Spleen (tissue), 11 donors: ENCODE data around the gene ATP10D. TPM values are rescaled to one million over a fixed set of nuclear protein-coding genes. Genes with fewer than 3 reads are reported as not detected.

Source experiments
- DNase-seq: peaks from one replicate; pipeline ENCODE4 v3.0.0-alpha.2; 2020
- H3K27ac ChIP-seq, 8 donors: fragments of 200-600 bp; sonication (generic) in 7 of 8; 1 replicate in 4 of 8; 2 replicates in 4 of 8; pipeline versions ENCODE4 v1.5.0 to v1.8.0; 2016 to 2021; ENCODE audit warnings: inconsistent platforms in 4 of 8, mild to moderate bottlenecking in 4 of 8, moderate library complexity in 1 of 8
- H3K27me3 ChIP-seq, 7 donors: fragments of 200-600 bp; sonication (generic) in 6 of 7; replicated peaks in 1 of 7; 1 replicate in 4 of 7; 2 replicates in 3 of 7; pipeline versions ENCODE4 v1.5.0 to v1.8.0; 2016 to 2021; ENCODE audit warnings: inconsistent platforms in 3 of 7, mild to moderate bottlenecking in 1 of 7
- H3K36me3 ChIP-seq, 6 donors: fragments of 200-600 bp; sonication (generic) in 5 of 6; 1 replicate in 4 of 6; 2 replicates in 2 of 6; pipeline versions ENCODE4 v1.5.0 to v1.8.0; 2016 to 2021; ENCODE audit warnings: inconsistent platforms in 2 of 6
- H3K4me1 ChIP-seq, 6 donors: fragments of 200-600 bp; sonication (generic) in 5 of 6; 1 replicate in 3 of 6; 2 replicates in 3 of 6; pipeline versions ENCODE4 v1.5.0 to v1.8.0; 2016 to 2021; ENCODE audit warnings: inconsistent platforms in 3 of 6
- H3K4me3 ChIP-seq, 8 donors: fragments of 200-600 bp; sonication (generic) in 7 of 8; 1 replicate in 4 of 8; 2 replicates in 4 of 8; pipeline versions ENCODE4 v1.5.0 to v1.8.0; 2016 to 2021; ENCODE audit warnings: inconsistent platforms in 4 of 8, mild to moderate bottlenecking in 4 of 8, moderate library complexity in 2 of 8
- H3K9me3 ChIP-seq, 8 donors: fragments of 200-600 bp; sonication (generic) in 7 of 8; 1 replicate in 4 of 8; 2 replicates in 4 of 8; pipeline versions ENCODE4 v1.5.0 to v1.8.0; 2016 to 2021; ENCODE audit warnings: inconsistent platforms in 4 of 8
- CTCF ChIP-seq, 11 experiments: fragments of 200-600 bp in 7 of 11; fragments of 450-650 bp in 4 of 11; sonication (generic) in 4 of 11; IDR thresholded peaks in 8 of 11; conservative IDR thresholded peaks in 3 of 11; 1 replicate in 7 of 11; 2 replicates in 4 of 11; pipeline versions ENCODE4 v1.4.0 to v1.8.0; 2016 to 2021; ENCODE audit warnings: antibody characterized with exemption in 11 of 11, inconsistent platforms in 4 of 11, mild to moderate bottlenecking in 1 of 11
- POLR2A ChIP-seq, 3 donors: fragments of 450-650 bp; IDR thresholded peaks; one replicate each; pipeline ENCODE4 v1.5.1; 2017; ENCODE audit warnings: antibody characterized with exemption in 3 of 3, mild to moderate bottlenecking in 1 of 3
- POLR2AphosphoS5 ChIP-seq, 3 donors: sonication (generic); formaldehyde crosslinking; IDR thresholded peaks; one replicate each; pipeline ENCODE4 v1.5.1; 2017; ENCODE audit warnings: antibody characterized with exemption in 3 of 3
- WGBS, 5 donors: extraction: QIAGEN DNeasy Blood & Tissue Kit in 3 of 5; methylation state at CpG; one replicate each; pipeline versions ENCODE4 v1.1.5 to v1.1.7; 2013 to 2018; 5-methylcytosine and 5-hydroxymethylcytosine counted together
- intact Hi-C: fragments of 100-400 bp; cut with DNase I; formaldehyde crosslinking; loops from one replicate; pipeline ENCODE4 v1.15.0; 2023; ENCODE audit warnings: low total_unique reads
- polyA plus RNA-seq, 3 donors: library from polyadenylated mRNA; stranded (reverse); fragments of 200-250 nt; gene quantifications; one replicate each; pipeline ENCODE4 v1.2.1, GENCODE V29; 2013
- total RNA-seq, 7 donors: library from RNA; depleted of rRNA in 3 of 7; stranded (reverse); fragments of >200 nt in 3 of 7; fragmentation: NEBNext Ultra II Directional in 4 of 7; extraction: Animal tissue kit (Norgen Biotek cat#: 25700) in 4 of 7; gene quantifications; one replicate each; pipeline versions ENCODE4 v1.1.0 to v1.2.1, GENCODE V29; 2016 to 2021
- donor health status: healthy with polysubstance abuse.
- donor health status: DM: no; HTN: no; CAD: no; lungs with moderate emphysema.
- donor health status: DM: no; HTN: no; CAD: no.
- donor health status: Bipolar disorder and iron deficiency.
- donor health status: healthy.
- donor health status: DM: no; HTN: no; CAD: no.
- donor health status: DM: yes; HTN: yes; CAD: no.

ATP10D gene
- total and polyA plus RNA-seq, 10 donors = 4.6 to 79.1 (median 51.2) TPM

GRCh38 chr4:47598896-47599295, 113.8 kb downstream of the ATP10D start:
- H3K4me1 ChIP-seq = no peaks in the 10 kb centered on the region
- no peak overlapping the region for H3K27ac ChIP-seq
- TF ChIP-seq POLR2AphosphoS5 (IDR thresholded peaks at IDR 0.05) (no peak), POLR2A (IDR thresholded peaks at IDR 0.05) (no peak), CTCF (IDR thresholded peaks at IDR 0.05 in 8 of 11, conservative IDR thresholded peaks at IDR 0.05 in 3 of 11) (no peak)
- WGBS, 5 donors = 90 to 93% (median 92%) methylated on average over 3 of the region's 3 CpGs
- no peaks in the 10 kb centered on the region for H3K27me3 ChIP-seq
- no peak for DNase-seq
- H3K9me3 ChIP-seq = peaks cover 0 to 12% (median 7%) of the 10 kb centered on the region in 8 donors
- H3K4me3 ChIP-seq = no peak overlapping the region
- intact Hi-C loops = no loop called here
- peaks cover 0 to 46% (median 0%) of the 10 kb centered on the region in 6 donors for H3K36me3 ChIP-seq

- Histone ChIP-seq H3K9me3 (peaks cover 0 to 12% (median 7%) of the 10 kb centered on the region in 8 donors), H3K27me3 (no peaks in the 10 kb centered on the region), H3K36me3 (peaks cover 0 to 13% (median 0%) of the 10 kb centered on the region in 6 donors), H3K27ac (no peak overlapping the region), H3K4me1 (no peaks in the 10 kb centered on the region), H3K4me3 (no peak overlapping the region)
- WGBS, 5 donors = 84 to 95% (median 90%) methylated on average over 3 of the region's 3 CpGs
- no peak for DNase-seq
- TF ChIP-seq CTCF (IDR thresholded peaks at IDR 0.05 in 8 of 11, conservative IDR thresholded peaks at IDR 0.05 in 3 of 11) (no peak), POLR2AphosphoS5 (IDR thresholded peaks at IDR 0.05) (no peak), POLR2A (IDR thresholded peaks at IDR 0.05) (no peak)
- intact Hi-C loops = no loop called here
These were observed 121.4 kb downstream of the ATP10D start for GRCh38 chr4:47606482-47606881.

GRCh38 chr4:47612116-47613023, 127.3 kb downstream of the ATP10D start:
- Histone ChIP-seq H3K36me3 (no peaks in the 10 kb centered on the region), H3K4me1 (no peaks in the 10 kb centered on the region), H3K27ac (no peak overlapping the region), H3K27me3 (no peaks in the 10 kb centered on the region), H3K4me3 (no peak overlapping the region), H3K9me3 (no peaks in the 10 kb centered on the region)
- no peak for TF ChIP-seq POLR2AphosphoS5 (IDR thresholded peaks at IDR 0.05)
- TF ChIP-seq POLR2A (IDR thresholded peaks at IDR 0.05) = no peak
- no peak for TF ChIP-seq CTCF (IDR thresholded peaks at IDR 0.05 in 8 of 11, conservative IDR thresholded peaks at IDR 0.05 in 3 of 11)
- intact Hi-C loops = no loop called here
- DNase-seq = no peak
- WGBS, 5 donors = 55 to 87% (median 76%) methylated on average over 4 of the region's 4 CpGs

GRCh38 chr4:47615385-47615784, 130.3 kb downstream of the ATP10D start:
- WGBS, 5 donors = 77 to 92% (median 83%) methylated on average over 4 of the region's 4 CpGs
- no peaks in the 10 kb centered on the region for H3K4me1 ChIP-seq
- intact Hi-C loops = no loop called here
- H3K27ac ChIP-seq = no peak overlapping the region
- TF ChIP-seq POLR2AphosphoS5 (IDR thresholded peaks at IDR 0.05) (no peak), POLR2A (IDR thresholded peaks at IDR 0.05) (no peak), CTCF (IDR thresholded peaks at IDR 0.05 in 8 of 11, conservative IDR thresholded peaks at IDR 0.05 in 3 of 11) (no peak)
- no peak overlapping the region for H3K4me3 ChIP-seq
- H3K9me3 ChIP-seq = no peaks in the 10 kb centered on the region
- no peak for DNase-seq
- H3K27me3 ChIP-seq = no peaks in the 10 kb centered on the region
- H3K36me3 ChIP-seq = no peaks in the 10 kb centered on the region
